Activated CD8-positive, alpha-beta memory T cell treated with anti-CD3 and anti-CD28 coated beads, Interleukin-2, amount 50 U/mL, for 24 hours (primary cell): ENCODE data around the gene TRIM29.

Source experiments
- DNase-seq: peaks from one replicate; pipeline ENCODE4 v3.0.0-alpha.2; 2020; ENCODE audit errors: extremely low read depth

TRIM29 gene

DNA sequence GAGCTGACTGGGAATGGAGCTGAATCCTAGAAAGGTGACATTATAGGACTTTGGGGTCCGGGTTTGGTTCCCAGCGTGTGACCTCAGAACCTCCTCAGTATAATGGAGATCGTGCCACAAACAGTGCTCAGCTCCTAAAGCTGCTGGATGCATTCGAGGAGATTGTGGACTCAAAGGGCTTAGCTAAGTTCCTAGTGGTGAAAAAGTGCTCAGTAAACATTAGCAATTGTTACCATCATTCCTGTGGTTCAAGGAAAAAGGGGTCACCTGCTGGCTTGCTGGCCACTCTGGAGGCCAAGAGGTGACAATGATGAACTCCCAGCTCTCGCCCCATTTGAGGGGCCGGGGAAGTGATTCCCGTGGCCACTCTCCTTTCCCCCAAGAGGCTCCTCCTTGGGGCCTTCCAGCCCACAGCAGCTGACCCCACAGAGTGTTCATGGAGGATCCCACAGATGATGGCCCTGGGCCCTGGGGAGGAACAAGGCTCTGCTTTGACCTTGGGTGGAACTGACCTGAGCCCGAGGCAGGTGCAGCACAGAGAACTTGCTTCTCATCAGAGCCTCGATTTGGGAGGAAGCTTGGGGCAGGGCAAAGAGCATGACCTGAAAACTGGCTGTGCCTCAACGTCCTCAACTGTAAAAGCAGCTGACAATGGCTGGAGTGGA is 40.1 kb downstream of the TRIM29 start:
- DNase-seq: no peak

DNA sequence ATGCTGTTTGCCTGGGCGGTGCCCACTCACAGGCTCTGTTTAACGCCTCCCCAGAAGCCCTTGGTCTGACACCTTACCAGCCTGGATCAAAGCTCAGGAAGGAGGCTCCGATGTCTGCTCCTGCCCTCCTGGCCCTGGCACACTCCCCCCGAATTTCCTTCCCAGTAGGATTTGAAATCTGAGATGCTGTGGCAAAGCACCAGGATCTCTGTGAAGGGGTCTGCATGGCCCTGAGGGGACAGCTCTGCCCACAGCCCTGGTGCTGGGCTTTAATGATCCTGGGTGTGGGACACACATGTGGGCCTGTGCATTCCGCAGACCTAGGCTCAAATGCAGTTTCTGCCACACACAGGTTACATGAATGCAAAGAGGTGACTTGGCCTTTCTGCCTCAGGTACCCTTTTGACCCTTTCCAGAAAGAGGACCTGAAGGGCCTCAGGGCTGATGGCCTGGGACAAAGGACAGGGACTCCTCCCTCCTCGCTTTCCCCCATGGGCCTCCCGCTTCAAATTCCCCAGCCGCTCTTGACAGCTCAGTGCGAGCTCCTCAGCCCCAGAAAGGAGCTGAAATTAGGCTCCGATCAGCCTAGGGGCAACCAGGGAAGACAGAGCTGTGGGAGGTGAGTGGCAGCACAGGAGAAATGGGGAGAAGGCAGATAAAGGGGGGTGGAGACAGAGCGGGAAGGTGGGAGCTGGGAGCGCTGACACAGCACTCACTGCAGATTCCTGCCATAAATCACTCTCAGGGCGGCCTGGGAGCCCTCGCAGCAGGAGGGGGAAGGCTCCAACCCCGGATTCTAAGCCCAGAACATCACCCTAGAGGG is 41.3 kb downstream of the TRIM29 start:
- no peak for DNase-seq

DNA sequence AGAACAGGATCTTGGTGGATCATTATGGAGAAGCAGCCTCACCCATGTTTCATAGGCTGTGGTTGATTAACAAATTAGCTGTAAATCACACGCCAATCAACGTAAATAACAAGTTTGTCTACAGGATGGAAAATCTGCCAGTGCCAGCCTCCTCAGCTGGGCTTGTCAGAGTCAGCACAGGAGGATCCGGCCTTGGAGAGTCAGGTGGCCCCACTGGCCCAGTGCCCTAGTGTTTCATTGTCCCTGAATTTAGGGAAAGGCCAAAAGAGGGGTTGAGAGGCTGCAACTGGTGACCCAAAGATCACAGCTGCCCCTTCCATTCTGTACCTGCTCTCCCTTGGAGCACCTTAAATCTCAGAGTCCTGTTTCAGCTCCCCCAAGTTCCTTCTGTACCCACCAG is 42.4 kb downstream of the TRIM29 start:
- no peak for DNase-seq

DNA sequence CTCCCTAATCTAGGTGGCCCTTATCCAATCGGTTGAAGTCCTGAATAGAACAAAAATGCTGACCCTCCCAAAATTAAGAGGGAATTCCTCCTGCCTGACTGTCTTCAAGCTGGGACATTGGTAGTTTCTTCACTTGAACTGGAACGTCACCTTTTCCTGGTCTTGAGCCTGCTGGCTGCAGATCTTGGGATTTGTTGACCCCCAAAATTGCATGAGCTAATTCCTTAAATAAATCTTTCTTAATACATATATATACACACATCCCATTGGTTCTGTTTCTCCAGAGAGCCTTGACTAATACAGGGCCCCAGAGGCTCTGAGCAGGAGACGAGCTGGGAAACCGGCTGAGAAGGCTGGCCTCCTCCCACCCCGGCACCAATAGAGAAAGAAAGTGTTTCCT is 46.2 kb downstream of the TRIM29 start:
- no peak for DNase-seq

DNA sequence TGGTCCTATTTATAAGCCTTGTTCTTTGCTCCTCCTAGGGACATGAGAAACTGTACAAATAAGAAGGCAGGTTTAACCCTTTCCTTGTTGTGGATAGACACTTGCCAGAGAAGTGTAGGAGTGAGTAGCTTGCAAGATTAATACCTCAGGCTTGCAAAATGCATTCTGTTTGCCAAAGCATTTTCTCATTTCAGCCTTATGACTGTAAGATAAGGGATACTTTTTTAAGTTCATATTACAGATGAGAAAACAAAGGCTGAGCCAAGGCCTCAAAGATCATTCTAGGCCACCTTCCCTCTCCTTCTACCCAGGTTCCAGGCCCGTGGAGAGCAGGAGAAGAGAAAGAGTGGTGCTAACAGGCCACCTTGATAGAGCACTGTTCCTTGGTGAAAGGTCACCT is 46.8 kb downstream of the TRIM29 start:
- DNase-seq: no peak

DNA sequence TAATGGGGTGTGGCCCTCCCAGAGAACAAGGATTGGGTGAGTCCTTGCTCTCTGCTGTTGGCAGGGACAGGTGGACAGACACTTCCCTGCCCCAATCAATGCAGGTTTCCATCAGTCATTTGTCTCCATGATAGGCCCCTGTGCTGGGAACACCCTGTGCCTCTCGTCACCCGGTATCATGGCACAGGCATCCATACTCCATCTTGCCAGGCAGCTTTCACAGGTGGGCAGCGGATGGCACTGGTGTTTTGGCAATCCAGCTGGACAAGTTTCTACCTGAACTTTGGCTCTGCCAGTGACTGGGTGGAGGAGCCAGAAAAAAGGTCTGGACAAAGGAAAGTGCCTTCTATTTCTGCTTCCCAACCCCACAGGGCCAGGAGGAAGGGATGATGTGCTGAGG is 47.5 kb downstream of the TRIM29 start:
- no peak for DNase-seq

DNA sequence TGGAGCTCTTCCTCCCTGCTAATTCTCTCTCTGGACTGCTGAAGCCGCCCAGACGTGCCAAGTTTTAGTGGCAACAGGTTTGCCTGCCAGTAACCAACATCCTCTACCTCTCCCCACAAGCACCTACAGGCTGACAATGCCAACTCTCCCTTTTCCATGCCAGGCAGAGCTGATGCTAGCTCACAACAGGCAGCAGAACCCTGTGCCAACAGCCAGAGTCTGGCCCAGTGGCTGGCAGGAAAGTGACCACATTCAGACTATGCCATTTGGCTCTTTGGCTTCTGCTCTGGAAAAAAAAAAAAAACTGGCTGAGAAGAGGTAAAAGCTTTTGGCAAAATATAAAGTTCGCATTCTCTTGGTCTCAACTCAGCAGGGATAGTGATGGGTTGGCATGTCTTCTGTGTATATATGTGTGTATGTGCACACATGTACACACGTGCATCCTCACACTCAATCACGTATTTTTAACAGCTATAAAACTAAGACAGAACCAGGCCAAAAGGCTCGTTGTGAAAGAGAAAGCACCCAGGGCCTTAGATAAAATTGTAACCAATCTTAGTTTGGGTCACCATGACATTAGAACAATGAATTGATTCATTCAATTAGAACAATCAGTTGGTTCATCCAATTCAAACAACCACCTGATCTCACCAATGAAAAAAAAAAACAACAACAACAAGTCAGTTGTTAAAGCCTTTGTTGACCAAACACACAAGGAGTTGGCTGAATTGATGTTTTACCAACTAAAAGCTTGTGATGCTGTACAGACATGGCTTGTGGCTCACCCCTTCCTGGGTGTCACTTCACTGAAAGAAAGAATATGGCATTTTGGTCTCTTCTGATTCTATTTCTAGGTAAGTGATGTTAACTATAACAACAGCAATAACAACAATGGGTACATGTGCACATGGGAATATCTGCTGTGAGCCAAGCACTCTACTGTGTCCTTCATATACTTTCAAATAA is 48.6 kb downstream of the TRIM29 start:
- no peak for DNase-seq

DNA sequence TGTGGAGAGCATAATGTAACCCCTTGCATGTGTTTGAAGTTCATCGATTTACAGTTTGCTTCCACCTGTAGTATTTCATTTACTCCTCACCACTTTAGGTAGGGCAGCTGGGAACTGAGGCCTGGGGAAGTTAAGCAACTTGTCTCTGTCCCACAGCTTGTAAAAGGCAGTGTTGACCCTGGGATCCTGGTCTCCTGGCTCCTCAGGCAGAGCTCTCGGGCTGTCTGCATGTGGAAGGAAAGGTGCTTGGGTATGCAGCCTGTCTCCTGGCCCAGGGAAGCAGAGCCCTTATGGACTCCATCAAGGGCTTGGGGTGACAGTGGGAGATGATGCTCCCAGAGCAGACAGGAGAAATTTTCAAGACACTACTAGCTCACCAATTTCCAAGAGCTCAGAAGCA is 49.9 kb downstream of the TRIM29 start:
- no peak for DNase-seq

DNA sequence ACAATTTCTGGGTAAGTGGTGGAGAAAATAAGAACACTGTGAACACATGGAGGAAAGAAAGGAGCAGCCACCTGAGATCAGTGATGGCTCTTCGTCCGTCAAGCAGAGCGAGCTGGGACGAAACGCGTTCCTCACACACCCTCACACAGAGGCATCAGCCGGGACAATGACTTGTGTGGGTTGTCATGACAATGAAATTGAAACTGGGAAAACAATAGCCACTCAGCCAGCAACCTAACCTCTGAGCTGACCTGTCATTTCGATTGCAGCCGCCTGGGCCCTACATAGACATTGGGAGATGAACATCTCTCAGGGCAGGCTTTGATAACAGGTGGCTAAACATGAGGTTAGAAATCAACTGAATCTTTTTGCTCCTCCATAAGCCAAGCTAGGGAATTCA is 51.3 kb downstream of the TRIM29 start:
- DNase-seq: no peak

DNA sequence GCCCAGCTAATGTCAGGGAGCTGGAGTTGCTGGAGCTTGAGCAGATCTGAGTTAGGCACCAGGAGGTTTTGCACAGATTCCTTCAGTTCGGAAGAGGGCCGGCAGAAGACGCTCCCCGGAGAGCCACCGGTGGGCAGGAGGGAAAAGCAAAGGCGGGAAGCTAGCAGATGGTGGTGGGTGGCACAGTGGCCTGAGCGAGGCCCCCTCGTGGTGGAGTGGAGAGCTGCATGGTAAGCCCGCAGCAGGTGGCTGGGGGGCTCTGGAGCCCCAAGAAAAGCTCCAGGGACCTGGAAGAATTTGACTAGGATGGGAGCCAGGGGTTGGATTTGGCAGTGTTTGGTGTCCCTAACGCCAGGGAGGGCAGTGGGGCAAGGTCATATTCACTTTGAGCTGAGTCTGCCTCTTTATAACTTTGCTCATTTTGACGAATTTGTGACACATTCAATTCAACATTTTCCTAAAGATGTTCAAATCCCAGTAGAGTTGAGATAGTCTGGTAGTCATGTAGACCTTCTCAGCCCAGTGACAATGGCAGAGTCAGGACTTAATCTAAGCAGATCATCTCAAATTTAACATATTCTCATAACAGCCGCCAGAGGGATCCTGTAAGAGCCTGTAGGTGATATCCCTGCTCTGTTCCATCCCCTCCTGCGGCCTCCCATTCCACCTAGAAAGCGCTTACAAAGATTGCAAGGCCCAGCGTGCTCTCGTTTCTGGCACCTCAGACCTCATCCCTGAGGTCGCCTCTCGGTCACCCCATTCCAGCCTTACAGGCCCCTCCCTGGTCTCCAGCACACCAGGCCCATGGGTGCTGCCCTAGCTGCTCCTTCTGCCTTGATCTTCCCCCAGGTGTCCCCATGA is 57.9 kb downstream of the TRIM29 start:
- no peak for DNase-seq

DNA sequence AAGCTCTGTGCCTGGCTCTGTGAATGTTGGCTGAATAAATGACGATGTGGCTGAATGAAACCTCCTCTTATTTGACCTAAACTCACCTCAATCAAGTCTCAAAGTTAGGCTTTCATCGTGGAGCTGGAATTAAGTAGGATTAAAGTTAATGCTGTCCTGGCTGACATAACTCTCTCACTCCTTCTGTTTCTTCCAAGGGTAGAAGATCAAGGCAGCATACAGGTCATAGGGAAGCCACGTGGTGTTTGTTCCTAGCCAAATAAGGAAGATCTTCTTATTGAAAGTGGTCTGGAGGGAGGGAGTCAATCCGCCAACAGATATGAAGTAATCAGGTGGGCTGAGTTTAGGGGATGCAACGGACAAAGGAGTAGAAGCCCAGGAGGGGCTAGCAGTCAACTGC is 59.5 kb downstream of the TRIM29 start:
- no peak for DNase-seq

DNA sequence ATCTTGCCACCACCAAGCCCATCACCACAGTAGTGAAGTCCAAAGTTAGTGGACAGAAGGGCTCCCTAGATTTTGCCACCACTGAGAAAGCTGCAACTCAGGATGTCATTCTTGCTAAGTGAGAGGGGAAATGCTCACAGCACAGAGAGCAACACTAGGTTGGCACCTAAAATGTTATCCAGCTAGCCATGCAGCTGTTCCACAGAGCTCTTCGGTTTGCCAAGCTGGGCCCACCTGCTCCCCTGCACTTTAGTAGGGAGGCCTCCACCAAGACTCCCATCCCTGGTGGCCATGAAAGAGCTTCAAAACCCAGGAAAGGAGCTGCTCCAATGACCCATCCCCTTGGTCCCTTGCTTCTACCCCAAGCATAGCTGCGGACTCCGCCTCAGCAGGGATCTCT is 63.8 kb downstream of the TRIM29 start:
- no peak for DNase-seq

DNA sequence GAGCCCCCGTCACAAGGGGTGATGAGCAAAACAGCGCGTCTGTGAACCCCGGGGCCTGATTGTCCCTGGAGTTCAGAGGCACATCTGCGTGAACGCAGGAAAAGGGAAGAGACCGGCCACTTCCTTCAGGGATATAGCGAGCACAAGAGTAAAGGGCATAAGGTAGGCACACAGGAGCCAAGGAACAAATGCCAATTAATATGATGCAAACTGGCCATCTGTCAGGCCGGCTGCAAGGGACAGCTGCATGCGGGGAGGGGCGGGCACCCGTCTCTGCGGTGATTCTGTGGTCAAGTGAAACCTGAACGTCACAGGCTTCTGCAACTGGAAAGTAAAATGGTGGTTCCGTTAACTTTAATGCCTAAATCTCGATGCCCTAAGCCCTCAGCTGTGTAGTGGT is 64.7 kb downstream of the TRIM29 start:
- no peak for DNase-seq

DNA sequence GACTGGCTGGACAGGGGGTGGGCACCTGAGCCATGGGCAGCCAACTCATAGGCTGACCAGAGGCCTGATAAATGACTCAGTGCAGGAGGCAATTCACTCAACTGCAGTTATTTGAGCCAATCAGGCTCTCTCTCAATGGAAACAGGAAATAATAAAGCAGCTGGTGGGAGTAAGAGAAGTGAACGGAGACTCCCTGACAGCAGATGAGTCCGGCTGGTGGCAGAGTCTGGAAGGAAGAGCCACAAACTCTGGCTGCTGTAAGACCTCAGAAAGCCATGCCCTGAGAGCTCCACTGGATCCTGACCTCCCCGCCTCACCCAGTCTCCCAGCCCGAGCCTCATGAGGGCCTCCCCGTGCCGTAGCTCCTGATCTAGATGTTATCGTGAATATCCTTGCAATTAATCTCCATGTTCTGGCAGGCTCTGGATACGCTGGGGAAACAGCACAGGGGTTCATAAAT is 69.8 kb downstream of the TRIM29 start:
- no peak for DNase-seq

DNA sequence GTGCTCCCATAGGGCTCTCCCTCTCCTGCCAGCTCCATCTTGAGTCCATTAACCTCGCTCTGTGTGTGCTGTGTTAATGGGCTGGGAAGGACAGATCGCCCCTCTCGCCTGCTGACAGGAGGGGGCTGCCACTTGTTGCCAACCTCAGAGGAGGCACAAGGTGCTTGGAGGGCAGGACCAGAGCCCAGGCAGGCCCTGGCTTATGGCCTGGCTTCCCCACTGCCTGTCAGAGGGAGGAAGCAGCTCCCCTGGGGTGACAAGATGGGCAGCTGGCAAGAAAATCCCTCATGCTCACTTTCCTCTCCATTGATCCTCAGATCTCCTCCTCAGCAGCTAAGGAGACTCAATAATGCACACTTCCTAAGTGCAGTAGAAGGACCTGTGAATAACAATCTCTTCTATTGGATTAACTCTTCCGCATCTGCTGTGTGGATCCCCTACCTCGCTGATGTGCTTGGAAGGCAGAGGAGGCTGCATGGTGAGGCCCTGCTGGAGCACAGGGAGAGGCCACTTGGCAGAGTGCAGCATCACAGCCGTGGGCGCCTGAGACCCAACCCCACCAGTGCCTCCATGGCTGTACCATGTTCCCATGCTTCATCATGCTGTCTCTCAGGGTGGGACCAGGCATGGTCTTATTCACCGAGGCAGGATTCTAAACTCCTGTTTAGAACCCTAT is 70.3 kb downstream of the TRIM29 start:
- no peak for DNase-seq

DNA sequence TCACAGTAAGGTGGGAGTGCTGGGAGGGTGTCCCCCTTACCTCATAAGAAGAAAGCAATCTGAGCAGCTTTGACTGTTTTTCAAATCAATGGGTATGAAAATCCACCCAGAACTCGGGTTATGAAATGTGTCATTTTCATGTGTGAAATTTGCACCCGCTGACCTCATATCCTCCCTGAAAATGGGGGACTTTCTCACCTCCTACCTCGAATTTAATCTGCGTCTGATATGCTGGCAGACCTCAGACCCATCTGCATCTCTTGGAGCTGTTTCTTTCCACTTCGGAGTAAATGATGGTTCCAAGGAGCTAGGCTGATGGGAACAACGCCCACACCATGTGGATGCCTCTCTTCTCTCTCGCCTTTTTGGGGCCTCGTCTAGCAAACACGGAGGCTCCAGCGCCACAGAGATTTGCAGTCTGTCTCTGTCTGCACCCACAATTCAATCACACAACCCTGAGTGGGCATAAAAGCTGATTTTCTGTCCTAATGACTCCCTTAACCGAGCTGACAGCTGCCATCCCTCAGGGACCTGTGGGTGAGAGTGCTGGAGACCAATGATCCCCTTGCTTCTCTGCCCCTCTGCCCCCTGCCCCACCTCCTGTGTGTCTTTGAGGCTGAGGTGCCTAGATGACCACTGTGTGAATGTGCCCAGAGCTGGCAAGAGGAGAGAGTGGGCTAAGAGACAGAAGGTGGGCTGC is 71.0 kb downstream of the TRIM29 start:
- no peak for DNase-seq

DNA sequence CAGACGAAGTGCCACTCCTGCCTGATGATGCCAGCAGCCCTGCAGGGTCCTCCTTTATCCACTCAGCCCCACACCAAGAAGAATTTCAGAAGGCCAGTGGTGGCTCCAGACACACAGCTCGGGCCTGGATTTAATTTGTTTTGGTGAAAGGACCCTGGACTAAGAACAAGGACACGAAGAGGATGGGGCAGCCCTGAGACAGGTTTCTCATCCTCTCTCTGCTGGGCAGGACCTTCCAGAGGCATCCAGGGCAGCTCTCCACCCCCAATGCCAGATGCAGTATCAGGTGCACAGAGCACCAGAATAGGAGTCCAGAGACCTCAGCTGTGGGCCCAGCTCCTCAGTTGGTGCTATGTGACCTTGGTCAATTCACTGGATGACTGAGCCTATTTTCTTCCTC is 72.0 kb downstream of the TRIM29 start:
- no peak for DNase-seq

DNA sequence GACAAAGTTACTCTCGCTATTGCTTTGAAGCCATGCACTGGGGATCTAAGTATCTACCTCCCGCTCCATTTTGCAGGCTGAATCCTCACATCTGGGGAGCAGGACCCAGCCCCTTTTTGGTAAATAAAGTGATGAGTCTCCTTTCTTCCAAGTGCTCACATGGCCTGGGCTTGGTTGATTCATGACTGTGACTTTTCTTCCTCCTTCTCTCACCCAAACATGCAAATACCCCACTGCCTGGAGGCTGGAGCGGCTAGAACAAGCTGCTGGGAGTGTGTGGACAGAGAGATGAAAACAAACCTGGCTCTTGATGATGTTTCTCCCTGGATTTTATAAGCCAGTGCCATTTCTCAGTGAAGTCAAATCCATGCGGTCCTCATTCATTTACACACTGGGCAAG is 72.7 kb downstream of the TRIM29 start:
- no peak for DNase-seq

DNA sequence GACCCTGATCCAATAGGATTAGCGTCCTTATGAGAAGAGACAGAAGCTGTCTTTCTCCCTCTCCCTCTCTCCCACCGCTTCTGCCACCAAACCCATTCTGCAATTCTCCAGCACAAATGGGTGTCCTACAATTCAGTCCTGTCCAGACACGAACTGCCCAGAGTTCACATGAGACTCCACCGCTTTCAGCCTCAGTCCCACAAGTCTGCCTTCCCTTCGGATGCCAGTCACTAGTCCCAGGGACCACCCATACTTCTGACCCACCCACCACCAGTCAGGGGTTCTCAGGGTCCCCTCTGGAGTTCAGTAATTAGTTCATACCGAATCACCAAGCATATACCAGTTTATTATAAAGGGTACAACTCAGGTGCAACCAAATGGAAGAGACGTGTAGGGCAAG is 73.6 kb downstream of the TRIM29 start:
- no peak for DNase-seq

DNA sequence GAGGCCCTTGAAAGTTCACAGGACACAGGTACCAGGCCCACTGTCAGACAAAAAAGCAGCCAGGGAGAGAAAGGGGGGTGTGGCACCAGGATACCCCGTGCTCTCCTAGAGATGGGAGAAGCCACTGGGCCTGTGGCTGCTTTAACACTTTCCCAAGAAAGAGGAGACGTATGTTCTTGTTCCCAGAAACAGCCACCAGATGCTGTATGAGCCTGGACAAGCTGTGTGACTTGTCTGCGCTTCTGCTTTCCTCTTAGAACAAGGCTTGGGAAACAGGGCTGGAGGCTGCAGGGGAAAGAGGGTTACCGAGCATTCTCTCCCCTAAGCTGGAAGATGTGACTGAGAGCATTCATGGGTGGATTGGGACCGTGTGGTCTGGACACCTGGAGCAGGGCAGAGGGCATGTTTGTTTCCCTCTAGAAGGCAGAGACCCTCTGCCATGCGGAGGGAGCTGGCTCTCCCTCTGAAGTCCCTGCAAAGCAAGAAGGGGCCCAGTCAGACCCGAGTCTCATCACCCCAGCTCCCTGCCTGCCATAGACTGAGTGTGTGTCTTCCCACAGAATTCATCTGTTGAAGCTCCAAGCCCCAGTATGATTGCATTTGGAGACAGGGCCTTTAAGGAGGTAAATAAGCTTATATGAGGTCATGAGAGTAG is 74.1 kb downstream of the TRIM29 start:
- DNase-seq: no peak
